SU-DHL-6 (cell line): Measurements from ENCODE around the gene NTM.

ENCODE experiments used
- H2AFZ ChIP-seq: fragments of 200-600 bp; sonication (generic); 2 replicates; pipeline ENCODE4 v1.6.1; 2014; ENCODE audit warnings: low read depth, mild to moderate bottlenecking, moderate library complexity, mixed read lengths, antibody characterized with exemption, low read length; ENCODE audit not compliant: severe bottlenecking
- H3F3A ChIP-seq: fragments of 200-600 bp; shearing (Covaris generic); 2 replicates; pipeline ENCODE4 v1.6.0; 2016; ENCODE audit warnings: antibody characterized with exemption, mild to moderate bottlenecking; ENCODE audit not compliant: insufficient read depth
- H3K27ac ChIP-seq: fragments of 200-600 bp; sonication (generic); 2 replicates; pipeline ENCODE4 v1.5.1; 2016; ENCODE audit warnings: low read depth, mild to moderate bottlenecking, low read length, moderate library complexity, mixed read lengths
- H3K27me3 ChIP-seq: fragments of 200-600 bp; sonication (generic), shearing (Covaris generic); 2 replicates; pipeline ENCODE4 v1.6.0; 2014; ENCODE audit warnings: mild to moderate bottlenecking, low read length
- H3K36me3 ChIP-seq: fragments of 200-600 bp; sonication (generic); 2 replicates; pipeline ENCODE4 v1.6.1; 2014; ENCODE audit warnings: mild to moderate bottlenecking, low read length, mixed read lengths
- H3K4me2 ChIP-seq: fragments of 300-600, 200-600 bp; shearing (Covaris generic), sonication (generic); 2 replicates; pipeline ENCODE4 v1.6.0; 2014; ENCODE audit warnings: low read length, low read depth, mild to moderate bottlenecking; ENCODE audit not compliant: poor library complexity, severe bottlenecking
- H3K4me3 ChIP-seq: fragments of 200-600 bp; sonication (generic); 2 replicates; pipeline ENCODE4 v1.5.1; 2014; ENCODE audit warnings: antibody characterized with exemption, low read length, mild to moderate bottlenecking, mixed read lengths; ENCODE audit not compliant: insufficient read depth, poor library complexity, severe bottlenecking
- H3K79me2 ChIP-seq: fragments of 200-600 bp; sonication (generic); 2 replicates; pipeline ENCODE4 v1.6.1; 2014; ENCODE audit warnings: mild to moderate bottlenecking, low read length, moderate library complexity; ENCODE audit not compliant: insufficient read depth
- H3K9ac ChIP-seq: fragments of 200-600 bp; sonication (generic); 2 replicates; pipeline ENCODE4 v1.7.0; 2014; ENCODE audit warnings: mild to moderate bottlenecking, low read length
- H3K9me2 ChIP-seq: fragments of 200-600 bp; sonication (generic); replicated peaks from 2 replicates; pipeline ENCODE4 v1.6.1; 2014; ENCODE audit warnings: low read length; ENCODE audit not compliant: insufficient read depth
- H3K9me3 ChIP-seq: fragments of 200-600 bp; sonication (generic); 2 replicates; pipeline ENCODE4 v1.6.1; 2014; ENCODE audit warnings: low read length, mixed read lengths; ENCODE audit not compliant: insufficient read depth
- H4K20me1 ChIP-seq: fragments of 200-600 bp; sonication (generic); 2 replicates; pipeline ENCODE4 v1.6.1; 2014; ENCODE audit warnings: low read depth, mild to moderate bottlenecking, antibody characterized with exemption, low read length, moderate library complexity, mixed read lengths
- EZH2phosphoT487 ChIP-seq: fragments of 200-600 bp; sonication (generic), shearing (Covaris generic); conservative IDR thresholded peaks from 2 replicates; pipeline ENCODE4 v1.6.1; 2018; ENCODE audit warnings: mild to moderate bottlenecking, antibody characterized with exemption, low read length, moderate library complexity, mixed read lengths
- TF ChIP-seq, protein P1 (sequence below): fragments of 200-600 bp; sonication (generic); IDR thresholded peaks from one replicate; pipeline ENCODE4 v1.5.1; 2017; ENCODE audit warnings: antibody characterized with exemption, mild to moderate bottlenecking, low read length, moderate library complexity; ENCODE audit not compliant: insufficient read depth, poor library complexity, severe bottlenecking

The NTM gene

GRCh38 chr11:131512228-131512627, 141.8 kb downstream of the NTM start:
- H3K9ac ChIP-seq, result no peak overlapping the region
- no peak overlapping the region for H3K4me3 ChIP-seq
- no peaks in the 10 kb centered on the region for H3K9me2 ChIP-seq
- no peaks in the 10 kb centered on the region for H3K27me3 ChIP-seq
- H3F3A ChIP-seq, result no peaks in the 10 kb centered on the region
- no peaks in the 10 kb centered on the region for H3K9me3 ChIP-seq
- TF ChIP-seq, protein P1, sequence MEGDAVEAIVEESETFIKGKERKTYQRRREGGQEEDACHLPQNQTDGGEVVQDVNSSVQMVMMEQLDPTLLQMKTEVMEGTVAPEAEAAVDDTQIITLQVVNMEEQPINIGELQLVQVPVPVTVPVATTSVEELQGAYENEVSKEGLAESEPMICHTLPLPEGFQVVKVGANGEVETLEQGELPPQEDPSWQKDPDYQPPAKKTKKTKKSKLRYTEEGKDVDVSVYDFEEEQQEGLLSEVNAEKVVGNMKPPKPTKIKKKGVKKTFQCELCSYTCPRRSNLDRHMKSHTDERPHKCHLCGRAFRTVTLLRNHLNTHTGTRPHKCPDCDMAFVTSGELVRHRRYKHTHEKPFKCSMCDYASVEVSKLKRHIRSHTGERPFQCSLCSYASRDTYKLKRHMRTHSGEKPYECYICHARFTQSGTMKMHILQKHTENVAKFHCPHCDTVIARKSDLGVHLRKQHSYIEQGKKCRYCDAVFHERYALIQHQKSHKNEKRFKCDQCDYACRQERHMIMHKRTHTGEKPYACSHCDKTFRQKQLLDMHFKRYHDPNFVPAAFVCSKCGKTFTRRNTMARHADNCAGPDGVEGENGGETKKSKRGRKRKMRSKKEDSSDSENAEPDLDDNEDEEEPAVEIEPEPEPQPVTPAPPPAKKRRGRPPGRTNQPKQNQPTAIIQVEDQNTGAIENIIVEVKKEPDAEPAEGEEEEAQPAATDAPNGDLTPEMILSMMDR, result no peak
- TF ChIP-seq EZH2phosphoT487, result no peak
- H3K79me2 ChIP-seq, result no peaks in the 10 kb centered on the region
- H3K4me2 ChIP-seq, result no peak overlapping the region
- no peak overlapping the region for H3K27ac ChIP-seq
- H2AFZ ChIP-seq, result no peak overlapping the region
- H4K20me1 ChIP-seq, result no peaks in the 10 kb centered on the region
- H3K36me3 ChIP-seq, result no peaks in the 10 kb centered on the region

DNA sequence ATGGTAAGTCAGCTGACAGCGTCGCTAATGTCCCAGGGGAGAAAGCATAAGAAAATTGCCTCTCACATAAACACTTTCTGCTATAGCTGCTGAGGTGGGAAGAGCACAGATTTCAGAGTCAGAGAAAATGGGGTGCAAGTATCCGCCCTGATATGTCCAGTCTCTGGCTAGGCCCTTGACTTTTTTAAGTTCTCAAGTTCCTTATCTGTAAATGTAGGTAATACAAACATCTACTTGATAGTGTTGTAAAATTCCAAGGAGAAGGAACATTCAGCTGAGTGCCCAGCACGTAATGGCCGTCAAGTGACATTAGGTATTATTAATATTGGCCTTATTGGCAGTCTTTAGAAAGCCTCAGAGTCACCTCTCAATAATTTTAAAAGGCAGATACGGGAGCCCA, 143.6 kb downstream of the NTM start:
- H3K36me3 ChIP-seq, result no peaks in the 10 kb centered on the region
- no peaks in the 10 kb centered on the region for H3K9me2 ChIP-seq
- H3K4me2 ChIP-seq, result no peak overlapping the region
- no peaks in the 10 kb centered on the region for H3K9me3 ChIP-seq
- H3K27me3 ChIP-seq, result no peaks in the 10 kb centered on the region
- H3K9ac ChIP-seq, result no peak overlapping the region
- H3K27ac ChIP-seq, result no peak overlapping the region
- H2AFZ ChIP-seq, result no peak overlapping the region
- H4K20me1 ChIP-seq, result no peaks in the 10 kb centered on the region
- no peaks in the 10 kb centered on the region for H3K79me2 ChIP-seq
- H3F3A ChIP-seq, result no peaks in the 10 kb centered on the region
- H3K4me3 ChIP-seq, result no peak overlapping the region
- TF ChIP-seq, protein P1, result no peak
- TF ChIP-seq EZH2phosphoT487, result no peak

GRCh38 chr11:131518305-131518838, 148.0 kb downstream of the NTM start:
- Histone ChIP-seq H3K4me2 (no peak overlapping the region), H3K27me3 (no peaks in the 10 kb centered on the region), H3K4me3 (no peak overlapping the region), H2AFZ (no peak overlapping the region), H3K9ac (no peak overlapping the region), H3K79me2 (no peaks in the 10 kb centered on the region), H4K20me1 (no peaks in the 10 kb centered on the region), H3K9me3 (no peaks in the 10 kb centered on the region), H3K36me3 (no peaks in the 10 kb centered on the region), H3F3A (no peaks in the 10 kb centered on the region), H3K9me2 (no peaks in the 10 kb centered on the region), H3K27ac (no peak overlapping the region)
- TF ChIP-seq EZH2phosphoT487, result no peak
- TF ChIP-seq, protein P1, result no peak
